Activated CD8-positive, alpha-beta memory T cell treated with anti-CD3 and anti-CD28 coated beads, Interleukin-2, amount 50 U/mL, for 4 hours (primary cell): ENCODE data around the gene IFNE.
"Not testable (repeated sequence)": the region's sequence is repeated elsewhere in the genome, so short reads cannot be mapped to it uniquely, and the experiment has no call there.

Experiments used
- DNase-seq: peaks from one replicate; pipeline ENCODE4 v3.0.0-alpha.2; 2020

The IFNE gene

DNA sequence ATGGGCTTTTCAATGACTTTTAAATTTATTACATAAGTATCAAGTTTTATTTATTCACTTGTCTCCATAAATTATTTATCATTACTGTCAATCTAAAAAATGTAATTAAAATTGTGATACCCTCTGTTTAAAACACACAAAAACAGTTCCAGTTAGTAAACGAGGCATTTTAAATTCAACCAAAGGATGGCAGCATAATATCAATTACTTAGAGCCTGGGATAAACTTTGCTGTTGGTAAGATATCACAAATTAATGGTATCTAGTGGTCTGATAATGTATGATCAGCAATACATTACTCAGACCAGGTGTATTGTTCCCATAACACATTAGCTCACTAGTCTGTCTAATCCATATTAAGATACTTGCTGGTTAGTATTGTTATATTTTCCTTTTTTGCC, 9.6 kb upstream of the IFNE start:
- no peak for DNase-seq

GRCh38 chr9:21481470-21482056, 550 bp downstream of the IFNE start:
- DNase-seq = no peak

DNA sequence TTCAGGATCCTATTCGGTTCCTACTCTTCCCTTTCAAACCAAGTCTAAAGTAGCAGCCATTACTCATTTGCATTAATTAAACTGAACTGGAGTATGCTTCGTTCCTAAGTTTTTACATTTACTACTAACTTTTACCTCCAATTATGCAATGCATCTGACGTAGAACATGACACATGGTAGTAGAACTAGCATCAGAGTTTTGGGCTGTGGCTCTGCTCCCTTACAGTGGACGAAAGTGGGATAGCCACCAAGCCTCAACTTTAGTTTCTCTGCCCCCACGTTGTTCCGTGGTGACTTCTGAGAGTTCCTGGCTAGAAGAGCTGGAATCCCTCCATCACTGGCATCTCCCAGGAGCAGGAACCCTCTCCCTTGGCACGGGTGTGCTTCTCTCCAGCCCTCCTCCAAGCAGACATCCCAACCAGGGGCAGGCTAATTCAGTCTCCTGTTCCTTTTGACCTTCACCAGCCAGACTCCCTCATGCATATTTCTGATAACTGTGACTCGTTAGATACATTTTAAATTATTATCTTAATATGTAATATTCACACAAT, 2.9 kb downstream of the IFNE start:
- no peak for DNase-seq

GRCh38 chr9:21477466-21477865, 4.6 kb downstream of the IFNE start:
- DNase-seq = no peak

- DNase-seq = no peak
Measured at GRCh38 chr9:21473236-21473635, 8.9 kb downstream of the IFNE start.

DNA sequence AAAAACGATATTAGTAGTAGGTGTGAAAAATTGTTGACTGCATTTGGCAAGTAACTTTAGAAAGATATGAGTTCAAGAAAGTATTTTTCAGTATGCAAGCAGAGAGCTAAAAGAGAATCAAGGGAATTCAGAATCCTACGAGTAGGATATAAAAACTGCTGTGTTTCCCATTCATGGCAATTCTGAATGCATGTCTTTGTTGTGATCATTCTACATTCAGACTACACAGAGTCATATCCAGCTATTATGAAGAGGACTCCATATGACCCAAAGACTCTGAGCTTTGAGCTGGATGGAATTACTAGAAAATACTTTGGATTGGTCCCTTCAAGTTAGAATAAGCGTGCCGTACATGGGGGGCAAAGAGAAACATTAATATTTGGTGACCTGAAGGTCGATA, 12.0 kb downstream of the IFNE start:
- DNase-seq = no peak

DNA sequence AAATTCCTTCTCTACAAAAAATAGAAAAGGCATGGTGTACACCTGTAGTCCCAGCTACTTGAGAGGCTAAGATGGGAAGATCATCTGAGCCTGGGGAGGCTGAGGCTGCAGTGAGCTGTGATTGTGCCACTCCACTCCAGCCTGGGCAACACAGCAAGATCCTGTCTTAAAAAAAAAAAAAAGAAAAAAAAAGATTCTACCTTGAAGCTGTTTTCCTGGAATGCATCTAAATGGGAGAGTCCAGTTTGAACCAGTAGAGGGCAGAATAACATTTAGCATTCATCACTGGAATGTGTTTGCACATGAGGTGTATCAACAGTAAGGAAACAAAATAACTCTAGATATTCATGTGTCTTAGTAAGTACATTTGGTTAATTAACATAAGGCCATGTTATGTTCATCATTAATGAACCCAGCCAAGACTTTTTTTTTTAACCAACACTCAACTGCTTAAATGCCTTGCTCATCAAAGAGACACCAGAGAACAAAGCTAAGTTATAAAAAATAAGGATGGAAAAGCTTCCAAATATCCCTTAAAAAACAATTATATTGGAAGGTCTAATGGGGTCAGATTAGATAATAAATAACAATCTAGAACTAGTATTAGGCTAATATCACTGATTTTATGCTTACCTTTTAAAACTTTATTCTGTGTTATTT, 16.1 kb downstream of the IFNE start:
- no peak for DNase-seq

DNA sequence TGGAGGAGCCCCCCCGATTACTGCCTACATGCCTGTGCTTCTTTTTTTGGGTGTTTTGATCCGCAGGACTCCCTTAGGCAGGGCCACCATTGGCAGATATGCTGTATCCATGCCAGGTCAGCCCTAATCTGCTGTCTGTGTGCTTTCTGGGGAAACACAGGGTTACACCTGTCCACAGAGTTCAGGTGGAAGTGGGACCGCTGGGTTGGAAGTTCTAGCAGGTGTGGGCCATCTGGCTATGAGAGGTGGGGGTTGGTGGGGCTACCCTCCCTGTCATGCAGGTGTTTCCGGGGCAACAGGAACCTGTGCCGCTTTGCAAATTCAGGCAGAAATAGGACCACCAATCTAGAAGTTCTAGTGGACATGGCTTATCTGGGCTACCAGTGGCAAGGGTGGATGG, 17.0 kb downstream of the IFNE start:
- DNase-seq = no peak

GRCh38 chr9:21461377-21461776, 20.7 kb downstream of the IFNE start:
- no peak for DNase-seq

GRCh38 chr9:21455320-21455719, 26.8 kb downstream of the IFNE start:
- no peak for DNase-seq

DNA sequence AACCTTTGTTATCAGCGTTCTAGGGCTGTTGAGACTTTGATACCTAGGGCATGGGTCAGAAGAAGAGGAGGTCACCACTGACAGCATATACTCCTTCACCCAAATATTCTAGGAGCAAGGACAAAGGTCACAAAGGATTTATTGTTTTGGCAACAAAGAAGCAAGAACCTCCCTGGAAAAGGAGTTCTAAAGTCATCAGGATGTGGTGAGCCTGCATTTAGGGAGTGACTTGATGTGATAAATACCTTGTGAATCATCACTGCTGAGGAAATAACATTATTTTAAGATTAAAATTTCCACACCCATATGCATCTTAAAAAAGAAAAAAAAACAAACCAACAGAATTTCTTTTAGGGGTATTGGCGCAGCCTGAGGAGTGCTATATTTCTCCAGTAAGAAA, 28.0 kb downstream of the IFNE start:
- DNase-seq = no peak

DNA sequence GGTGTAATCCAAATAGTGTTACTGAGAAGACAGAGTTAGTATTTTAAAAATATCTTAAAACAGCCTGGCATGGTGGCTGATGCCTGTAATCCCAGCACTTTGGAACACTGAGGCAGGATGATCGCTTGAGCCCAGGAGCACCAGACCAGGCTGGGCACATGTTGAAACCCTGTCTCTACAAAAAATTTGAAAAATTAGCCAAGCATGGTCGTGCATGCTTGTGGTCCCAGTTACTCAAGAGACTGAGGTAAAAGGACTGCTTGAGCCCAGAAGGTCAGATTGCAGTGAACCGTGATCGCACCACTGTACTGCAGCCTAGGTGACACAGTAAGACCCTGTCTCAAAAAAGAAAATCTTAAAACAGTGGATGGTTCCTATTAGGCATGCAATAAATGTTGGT, 29.4 kb downstream of the IFNE start:
- no peak for DNase-seq

DNA sequence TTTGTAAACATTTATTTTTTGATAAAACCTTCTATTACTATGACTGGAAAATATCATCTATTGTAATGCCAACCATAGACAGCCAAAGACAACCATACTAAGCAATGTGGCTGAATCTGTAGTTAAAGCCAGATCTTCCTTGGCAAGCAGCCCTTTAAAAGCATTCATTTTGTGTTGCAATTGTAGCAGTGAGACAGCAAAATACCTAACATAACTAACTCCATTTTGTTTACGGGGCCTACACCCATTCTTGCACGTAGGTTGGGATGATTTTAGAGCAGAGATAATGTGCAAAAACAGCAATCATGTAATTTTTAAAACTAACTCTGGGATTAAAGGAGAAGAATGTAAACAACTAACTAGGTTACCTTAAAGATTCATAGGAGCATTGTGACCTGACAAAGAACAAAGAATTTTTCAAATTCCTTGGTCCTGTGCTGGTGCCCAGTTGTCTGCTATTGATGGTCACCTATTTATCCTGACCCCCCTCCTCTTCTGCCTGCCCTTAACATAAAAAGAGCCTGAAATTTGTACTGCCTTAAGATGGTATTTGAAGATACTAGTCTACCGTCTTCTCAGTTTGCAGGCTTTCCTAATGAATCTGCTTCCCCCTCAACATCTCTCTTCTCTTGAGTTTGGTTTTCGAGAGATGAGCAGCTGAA, 31.2 kb downstream of the IFNE start:
- DNase-seq = no peak

DNA sequence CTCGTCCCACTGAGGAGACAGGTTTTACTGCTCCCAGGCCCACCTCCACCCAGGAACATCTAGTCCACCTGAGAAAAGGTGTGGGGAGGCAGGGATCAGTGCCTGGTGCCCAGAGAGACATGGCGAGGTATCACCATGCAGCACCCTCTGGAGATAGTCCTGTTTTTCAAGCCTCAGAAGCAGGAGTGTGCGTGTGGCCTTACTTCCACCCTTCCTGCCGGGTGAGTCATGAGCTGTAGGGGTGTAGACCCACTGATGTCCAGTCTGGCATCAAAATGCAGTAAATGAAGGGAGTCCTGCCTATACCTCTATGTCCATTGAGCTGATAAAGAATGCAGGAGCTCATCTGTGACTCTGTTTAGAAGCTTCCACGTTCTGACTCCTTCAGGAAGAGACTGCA, 32.8 kb downstream of the IFNE start:
- DNase-seq = not testable (repeated sequence)

DNA sequence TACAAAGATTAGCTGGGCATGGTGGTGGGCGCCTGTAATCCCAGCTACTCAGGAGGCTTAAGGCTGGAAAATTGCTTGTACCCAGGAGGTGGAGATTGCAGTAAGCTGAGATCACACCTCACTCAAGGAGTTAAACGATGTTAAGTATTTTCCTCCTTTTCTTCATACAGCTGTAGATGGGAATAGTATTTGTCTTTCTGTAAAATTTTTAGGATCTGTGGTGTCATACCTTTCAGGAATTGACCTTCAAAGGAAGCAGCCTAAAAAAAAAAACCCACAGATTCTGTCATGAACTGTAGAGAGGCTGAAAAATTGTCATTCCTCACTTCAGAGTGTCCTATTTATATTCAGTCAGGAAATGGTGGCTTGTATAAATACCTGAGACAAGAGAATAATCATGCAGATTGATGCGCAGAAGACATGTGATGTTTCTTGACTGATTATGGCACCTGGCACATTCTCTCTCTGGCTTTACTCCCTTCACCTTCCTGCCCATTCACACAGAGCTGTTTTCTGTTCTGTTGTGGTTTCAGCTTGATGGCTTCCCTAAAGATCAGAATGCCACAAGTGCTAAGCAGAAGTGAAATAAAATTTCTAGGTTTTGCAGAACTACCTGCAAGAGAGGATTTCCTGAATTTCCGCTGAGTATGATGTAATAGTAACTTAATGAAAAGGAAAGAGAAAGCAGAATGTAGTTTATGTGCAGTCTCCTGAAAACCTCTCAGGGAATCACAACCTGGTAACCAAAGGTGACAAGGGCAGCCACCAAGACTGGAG, 38.1 kb downstream of the IFNE start:
- no peak for DNase-seq

GRCh38 chr9:21440139-21440538, 42.0 kb downstream of the IFNE start, which contains the start of gene IFNA1:
Gene IFNA1, plus strand, starts transcription at chr9:21440439. Its CDS starts 69 bp downstream, at chr9:21440508.
- DNase-seq = no peak

DNA sequence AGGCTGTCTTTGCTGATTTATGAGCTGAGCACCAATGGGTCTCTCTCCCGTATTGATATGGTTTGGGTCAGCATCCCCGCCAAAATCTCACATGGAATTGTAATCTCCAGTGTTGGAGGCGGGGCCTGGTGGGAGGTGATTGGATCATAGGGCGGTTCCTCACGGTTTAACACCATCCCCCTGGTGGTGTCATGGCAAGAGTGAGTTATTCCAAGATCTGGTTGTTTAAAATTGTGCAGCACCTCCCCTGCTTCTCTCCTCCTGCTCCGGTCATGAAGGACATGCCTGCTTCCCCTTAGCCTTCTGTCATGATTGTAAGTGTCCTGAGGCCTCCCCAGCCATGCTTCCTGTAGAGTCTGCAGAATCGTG, 47.1 kb downstream of the IFNE start:
- not testable (repeated sequence) for DNase-seq

DNA sequence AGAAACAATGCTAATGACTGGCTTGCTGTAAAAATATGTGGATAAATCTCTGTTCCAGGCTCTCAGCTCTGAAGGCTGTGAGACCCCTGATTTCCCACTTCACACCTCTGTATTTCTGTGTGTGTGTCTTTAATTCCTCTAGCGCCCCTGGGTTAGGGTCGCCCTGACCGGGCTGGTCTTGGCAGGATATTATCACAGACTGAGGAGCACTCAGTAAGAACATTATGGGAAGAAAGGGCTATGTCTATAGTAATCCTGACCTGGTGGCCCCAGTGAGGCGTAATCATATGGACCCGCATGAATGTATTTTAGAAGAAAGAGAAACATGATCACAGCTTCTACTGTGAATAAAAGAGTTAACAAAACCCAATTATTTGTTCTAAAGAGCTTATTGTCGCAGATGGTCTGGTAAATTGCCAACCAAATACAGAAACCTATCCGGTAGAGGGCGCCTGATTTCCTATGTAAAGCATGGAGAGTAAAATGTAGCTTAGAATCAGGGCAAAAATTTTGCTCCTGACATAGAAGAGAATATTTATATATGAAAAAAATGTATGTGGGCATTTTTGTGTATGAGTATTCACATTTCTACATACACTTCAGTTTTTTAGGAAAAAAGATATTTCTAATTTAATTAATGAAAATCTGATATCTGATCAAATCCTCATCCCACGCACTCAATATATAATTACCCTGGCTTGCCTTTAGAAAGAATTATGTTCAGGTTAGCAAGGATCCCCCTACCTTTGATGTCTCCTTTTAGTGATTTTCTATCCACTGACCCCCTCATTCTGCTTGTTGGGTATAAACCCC, 47.7 kb downstream of the IFNE start:
- peak; percentile 35 for DNase-seq

- DNase-seq = no peak
Measured at GRCh38 chr9:21432672-21433425, 49.3 kb downstream of the IFNE start.
